NCI-H146 treated with DMSO at 0.1 percent for 48 hours (cell line): ENCODE measurements around the gene HNRNPM.

Experiments
- DNase-seq: peaks from one replicate; lab custom pipeline; 2025; ENCODE audit not compliant: unreplicated experiment; lab: John Stamatoyannopoulos, UW

Gene HNRNPM

GRCh38 chr19:8484331-8484894, 39.6 kb downstream of the HNRNPM start:
- DNase-seq = no peak

GRCh38 chr19:8485561-8486371, 41.0 kb downstream of the HNRNPM start:
- no peak for DNase-seq

- DNase-seq = no peak
These were observed 41.9 kb downstream of the HNRNPM start for GRCh38 chr19:8486661-8487136.

GRCh38 chr19:8487137-8487851, 42.5 kb downstream of the HNRNPM start:
- no peak for DNase-seq

GRCh38 chr19:8488365-8488764, 43.6 kb downstream of the HNRNPM start:
- DNase-seq = no peak

- DNase-seq = no peak
These were observed 45.0 kb downstream of the HNRNPM start for GRCh38 chr19:8489561-8490394.

- DNase-seq = no peak
These were observed 45.6 kb downstream of the HNRNPM start for GRCh38 chr19:8490395-8490760.

GRCh38 chr19:8490873-8491272, 46.1 kb downstream of the HNRNPM start:
- DNase-seq = no peak

- DNase-seq = no peak
These were observed 46.8 kb downstream of the HNRNPM start for GRCh38 chr19:8491574-8491973.

GRCh38 chr19:8494158-8494557, 49.4 kb downstream of the HNRNPM start:
- no peak for DNase-seq

- no peak for DNase-seq
These were observed 53.5 kb downstream of the HNRNPM start for GRCh38 chr19:8498295-8498694.

GRCh38 chr19:8499048-8499833, 54.5 kb downstream of the HNRNPM start:
- DNase-seq = no peak

- DNase-seq = no peak
These were observed 55.4 kb downstream of the HNRNPM start for GRCh38 chr19:8500158-8500557.

- DNase-seq = no peak
These were observed 56.7 kb downstream of the HNRNPM start for GRCh38 chr19:8501516-8501915.

- no peak for DNase-seq
These were observed 57.2 kb downstream of the HNRNPM start for GRCh38 chr19:8501981-8502380.

GRCh38 chr19:8503510-8503909, 58.7 kb downstream of the HNRNPM start:
- DNase-seq = no peak

GRCh38 chr19:8504171-8504570, 59.4 kb downstream of the HNRNPM start:
- no peak for DNase-seq

- DNase-seq = no peak
These were observed 60.1 kb downstream of the HNRNPM start for GRCh38 chr19:8504919-8505318.

GRCh38 chr19:8505680-8506401, 61.1 kb downstream of the HNRNPM start:
- peak; percentile 24 for DNase-seq
